K562 (cell line): ENCODE measurements around the gene GRIPAP1. TPM values are rescaled to one million over a fixed set of nuclear protein-coding genes. Genes with fewer than 3 reads are reported as not detected.

Experiments
- ATAC-seq: fragments of 200-7000 bp; cut with Tn5 transposase; 3 replicates; pipeline ENCODE4 v1.9.1; 2020; ENCODE audit warnings: moderate library complexity
- BruUV-seq: library from RNA; stranded (reverse); fragments of 400-500 nt; replicated peaks from 2 replicates; lab custom pipeline; 2021; lab: Mats Ljungman, UMichigan
- CTCF ChIA-PET: fragments of 300-600 bp; formaldehyde crosslinking; extraction: SDS; loops from one replicate; lab custom pipeline; 2021; ENCODE audit warnings: low intra/inter-chr PET ratio; lab: Yijun Ruan, JAX
- POLR2A ChIA-PET: fragments of 300-600, 350-650 bp; sonication (Branson Sonifier 250); formaldehyde crosslinking; extraction: SDS; loops from one replicate; lab custom pipeline; 2021; ENCODE audit warnings: antibody characterized with exemption, inconsistent platforms; lab: Yijun Ruan, JAX
- DNase-seq, 4 experiments: peaks; one replicate each; pipeline versions ENCODE4 v3.0.0 to v3.0.0-alpha.2; 2011 to 2018; ENCODE audit warnings: low spot score in 3 of 4, mixed read lengths in 3 of 4; ENCODE audit errors: extremely low read depth in 1 of 4
- FAIRE-seq: peaks from 2 replicates; lab custom pipeline; 2011; peaks lifted over from hg19 to GRCh38; lab: Jason Lieb, UNC
- H2AFZ ChIP-seq: 2 replicates; pipeline ENCODE4 v1.6.0; 2011; ENCODE audit warnings: low read depth, low read length, control low read depth, inconsistent platforms
- H3K27ac ChIP-seq: fragments of 200-600 bp; 3 replicates; pipeline ENCODE4 v1.8.0; 2011; ENCODE audit warnings: low read depth, mild to moderate bottlenecking, control low read depth, inconsistent platforms, low read length, moderate library complexity, mixed read lengths; ENCODE audit errors: extremely low read depth
- H3K27me3 ChIP-seq, 2 experiments: fragments of 300-600 bp in 1 of 2; 2 replicates in 1 of 2; 3 replicates in 1 of 2; pipeline versions ENCODE4 v1.6.0 to v1.8.0; 2011; ENCODE audit warnings: inconsistent platforms in 2 of 2, low read length in 2 of 2, mild to moderate bottlenecking in 1 of 2, mixed read lengths in 1 of 2, moderate library complexity in 1 of 2; ENCODE audit not compliant: control insufficient read depth in 2 of 2, insufficient read depth in 2 of 2
- H3K36me3 ChIP-seq: fragments of 300-600 bp; 3 replicates; pipeline ENCODE4 v1.8.0; 2011; ENCODE audit warnings: mild to moderate bottlenecking, low read length, inconsistent platforms; ENCODE audit not compliant: control insufficient read depth, insufficient read depth
- H3K4me1 ChIP-seq, 2 experiments: fragments of 200-600 bp in 1 of 2; replicated peaks in 1 of 2; 2 replicates in 1 of 2; 3 replicates in 1 of 2; pipeline versions ENCODE4 v1.5.1 to v1.8.0; 2011; ENCODE audit warnings: inconsistent platforms in 2 of 2, low read length in 2 of 2, mild to moderate bottlenecking in 1 of 2, mixed read lengths in 1 of 2, moderate library complexity in 1 of 2; ENCODE audit not compliant: control insufficient read depth in 2 of 2, insufficient read depth in 2 of 2
- H3K4me2 ChIP-seq: 2 replicates; pipeline ENCODE4 v1.6.1; 2011; ENCODE audit warnings: low read length, control low read depth, inconsistent platforms, mixed read lengths; ENCODE audit not compliant: insufficient read depth
- H3K4me3 ChIP-seq: fragments of 200-600 bp; sonication (generic), shearing (Covaris generic); 2 replicates; pipeline ENCODE4 v1.5.1; 2016; ENCODE audit warnings: control low read depth, inconsistent platforms
- H3K79me2 ChIP-seq: fragments of 200-600 bp; 3 replicates; pipeline ENCODE4 v1.8.0; 2011; ENCODE audit warnings: low read length, inconsistent platforms; ENCODE audit not compliant: control insufficient read depth, insufficient read depth
- H3K9ac ChIP-seq, 2 experiments: 2 replicates each; pipeline versions ENCODE4 v1.6.0 to v1.6.1; 2011; ENCODE audit warnings: low read depth in 2 of 2, low read length in 2 of 2, control low read depth in 1 of 2, inconsistent platforms in 1 of 2, mild to moderate bottlenecking in 1 of 2, mixed read lengths in 1 of 2; ENCODE audit not compliant: insufficient read depth in 1 of 2
- H3K9me1 ChIP-seq: one replicate; pipeline ENCODE4 v1.6.0; 2011; ENCODE audit warnings: inconsistent platforms, mild to moderate bottlenecking, low read length, moderate library complexity; ENCODE audit not compliant: control insufficient read depth, insufficient read depth
- H3K9me3 ChIP-seq: replicated peaks from 2 replicates; pipeline ENCODE4 v1.5.1; 2011; ENCODE audit warnings: low read depth, low read length, inconsistent platforms; ENCODE audit not compliant: control insufficient read depth, insufficient read depth
- H4K20me1 ChIP-seq: replicated peaks from 2 replicates; pipeline ENCODE4 v1.6.1; 2011; ENCODE audit warnings: low read length, inconsistent platforms, mixed read lengths; ENCODE audit not compliant: control insufficient read depth, insufficient read depth
- C11orf30 ChIP-seq: fragments of 450-650 bp; IDR thresholded peaks from 2 replicates; pipeline ENCODE4 v1.6.1; 2016; ENCODE audit warnings: low read depth, mild to moderate bottlenecking
- CBFA2T2 ChIP-seq: fragments of 450-650 bp; conservative IDR thresholded peaks from 2 replicates; pipeline ENCODE4 v1.6.1; 2017; ENCODE audit warnings: mild to moderate bottlenecking
- ESRRB ChIP-seq: fragments of 250-450 bp; sonication (Bioruptor Pico); IDR thresholded peaks from 2 replicates; pipeline ENCODE4 v1.5.0; 2020; ENCODE audit warnings: mild to moderate bottlenecking, moderate library complexity, borderline replicate concordance
- MAFK ChIP-seq: IDR thresholded peaks from 2 replicates; pipeline ENCODE4 v1.6.1; 2011; ENCODE audit warnings: low read length, improper control_type of control experiment
- NKRF ChIP-seq: fragments of 450-650 bp; IDR thresholded peaks from 2 replicates; pipeline ENCODE4 v1.6.1; 2016; ENCODE audit warnings: borderline replicate concordance
- ZNF165 ChIP-seq: fragments of 250-450 bp; sonication (Bioruptor Pico); IDR thresholded peaks from 2 replicates; pipeline ENCODE4 v1.4.0; 2020; ENCODE audit warnings: borderline replicate concordance
- ZNF282 ChIP-seq: sonication (generic); formaldehyde crosslinking; IDR thresholded peaks from 2 replicates; pipeline ENCODE4 v1.8.1; 2023; ENCODE audit warnings: missing genetic modification reagents
- ZNF75A ChIP-seq: fragments of 450-650 bp; formaldehyde crosslinking; IDR thresholded peaks from 2 replicates; pipeline ENCODE4 v1.4.0; 2020; ENCODE audit warnings: mild to moderate bottlenecking
- WGBS: fragments of 100-300 bp; shearing (Covaris generic); methylation state at CpG from one replicate; pipeline ENCODE4 v1.1.6; 2016; ENCODE audit warnings: low coverage, mixed read lengths; ENCODE audit not compliant: insufficient coverage; ENCODE audit errors: missing lambda C conversion rate; 5-methylcytosine and 5-hydroxymethylcytosine counted together
- in situ Hi-C: fragments of 300-500 bp; cut with MboI; formaldehyde crosslinking; loops from 4 replicates; pipeline ENCODE4 v1.15.0; 2018; ENCODE audit warnings: inconsistent platforms, mixed read lengths
- intact Hi-C: fragments of 100-400 bp; cut with micrococcal nuclease; formaldehyde crosslinking; loops from 2 replicates; pipeline ENCODE4 v1.14.2; 2022
- polyA plus RNA-seq, 8 experiments: library from polyadenylated mRNA; depleted of rRNA in 4 of 8; stranded (reverse) in 5 of 8; unstranded in 3 of 8; fragments of >200 nt; fragmentation: Nextera tagmentation in 2 of 8; fragmentation: Illumina TruSeq in 1 of 8; extraction: Ambion mirVana in 2 of 8; extraction: Trizol in 1 of 8; gene quantifications; 2 replicates each; pipeline versions ENCODE4 v1.2.1 to v1.2.3, GENCODE V29; 2011 to 2014; ENCODE audit warnings: inconsistent platforms in 1 of 8, missing spikeins in 1 of 8
- total RNA-seq, 7 experiments: library from RNA; depleted of rRNA in 6 of 7; stranded (reverse); fragments of >200 nt in 6 of 7; fragmentation: Illumina TruSeq in 2 of 7; extraction: Trizol in 2 of 7; gene quantifications; 2 replicates each; pipeline versions ENCODE4 v1.2.1 to v1.2.3, GENCODE V29; 2011 to 2021; ENCODE audit warnings: low replicate concordance in 1 of 7

GRIPAP1 gene
- total and polyA plus RNA-seq, 9 of the 15 experiments (the other 6 are each of a cell fraction or from before 2014, with no cell fraction given): 4.1 to 41.6 (median 24.0) TPM

GRCh38 chrX:49030283-49030682 lies 28.2 kb upstream of the GRIPAP1 start (continued):
- TF ChIP-seq ZNF75A (CRISPR knock-in tag) (no peak), MAFK (no peak), ZNF282 (CRISPR knock-in tag) (no peak), C11orf30 (no peak), ESRRB (CRISPR knock-in tag) (no peak), CBFA2T2 (no peak)

GRCh38 chrX:49029876-49030275 lies 27.8 kb upstream of the GRIPAP1 start:
- H3K36me3 ChIP-seq: peaks cover 40% of the 10 kb centered on the region; the same call in 2 of the 3 replicates
- H3K27me3 ChIP-seq: no peaks in the 10 kb centered on the region
- in situ Hi-C loops: no loop called here
- H4K20me1 ChIP-seq: no peaks in the 10 kb centered on the region
- FAIRE-seq (no peak), DNase-seq (peak in 2 of 4 experiments; percentile 60 to 68), ATAC-seq (peak; percentile 73)
- H3K79me2 ChIP-seq: no peaks in the 10 kb centered on the region
- peak overlapping the region in 1 of 2 experiments; percentile 36; a peak in 2 of 4 replicates for H3K9ac ChIP-seq
- no peak for TF ChIP-seq ZNF165 (CRISPR knock-in tag)
- TF ChIP-seq NKRF: no peak
- ChIA-PET POLR2A (no interaction called here), CTCF (no interaction called here)
- no peak overlapping the region for H3K4me3 ChIP-seq
- H3K4me2 ChIP-seq: no peak overlapping the region
- peaks cover 0 to 9% of the 10 kb centered on the region in 2 experiments; a peak in 2 of 5 replicates for H3K4me1 ChIP-seq
- no CpG with 5 or more reads among the region's 6 CpGs for WGBS
- H3K9me1 ChIP-seq: no peaks in the 10 kb centered on the region
- no TSS peak for BruUV-seq
- H3K27ac ChIP-seq: no peak overlapping the region
- no peaks in the 10 kb centered on the region for H3K9me3 ChIP-seq
- no peak overlapping the region for H2AFZ ChIP-seq
- intact Hi-C loops: no loop called here
